Activated gamma-delta T cell (primary cell): ENCODE results near the gene KIF2C.
"Not testable (repeated sequence)": the region's sequence is repeated elsewhere in the genome, so short reads cannot be mapped to it uniquely, and the experiment has no call there.

Experiments used
- DNase-seq: peaks from one replicate; lab custom pipeline; 2025; lab: John Stamatoyannopoulos, UW
- total RNA-seq, 2 donors: gene quantifications; one replicate each; lab custom pipeline; 2026; lab: John Stamatoyannopoulos, UW

KIF2C gene
- total RNA-seq, result 1.5 to 3.1 reads per million in 2 donors

DNA sequence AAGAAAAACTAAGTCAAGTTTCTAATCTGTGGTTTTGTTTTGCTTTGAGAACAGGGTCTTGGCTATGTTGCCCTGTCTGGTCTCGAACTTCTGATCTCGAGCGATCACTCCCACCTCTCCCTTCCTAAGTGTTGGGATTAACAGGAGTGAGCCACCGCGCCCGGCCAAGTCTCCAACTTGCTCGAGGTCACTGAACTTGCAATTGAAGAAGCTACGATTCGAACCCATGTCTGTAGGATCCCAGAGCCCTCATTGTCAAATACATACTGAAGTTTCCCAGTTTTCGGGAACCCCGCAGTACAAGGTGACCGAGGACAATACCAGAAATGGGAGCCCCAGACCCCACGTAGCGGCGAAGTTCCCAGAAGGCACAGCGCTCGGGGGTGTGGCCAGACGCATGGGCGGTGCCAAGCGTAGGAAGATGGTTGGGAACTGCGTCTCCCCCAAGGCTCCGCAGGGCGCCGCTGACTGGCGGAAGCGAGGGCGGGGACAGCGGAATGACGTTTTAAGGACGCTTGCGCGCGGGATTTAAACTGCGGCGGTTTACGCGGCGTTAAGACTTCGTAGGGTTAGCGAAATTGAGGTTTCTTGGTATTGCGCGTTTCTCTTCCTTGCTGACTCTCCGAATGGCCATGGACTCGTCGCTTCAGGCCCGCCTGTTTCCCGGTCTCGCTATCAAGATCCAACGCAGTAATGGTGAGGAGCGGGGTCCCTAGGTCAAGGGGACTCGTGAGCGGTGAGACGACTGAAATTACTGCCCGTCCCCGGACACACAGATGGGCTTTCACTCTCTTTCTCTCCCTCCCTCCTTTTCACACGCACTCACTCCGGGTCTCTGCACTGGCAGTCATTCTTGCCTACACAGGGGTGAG lies at the start of gene KIF2C:
Gene KIF2C, plus strand, starts transcription at position 531 of the 872 bp plus-strand sequence. Its CDS starts 96 bp downstream, at position 627.
- DNase-seq, result peak; percentile 86

DNA sequence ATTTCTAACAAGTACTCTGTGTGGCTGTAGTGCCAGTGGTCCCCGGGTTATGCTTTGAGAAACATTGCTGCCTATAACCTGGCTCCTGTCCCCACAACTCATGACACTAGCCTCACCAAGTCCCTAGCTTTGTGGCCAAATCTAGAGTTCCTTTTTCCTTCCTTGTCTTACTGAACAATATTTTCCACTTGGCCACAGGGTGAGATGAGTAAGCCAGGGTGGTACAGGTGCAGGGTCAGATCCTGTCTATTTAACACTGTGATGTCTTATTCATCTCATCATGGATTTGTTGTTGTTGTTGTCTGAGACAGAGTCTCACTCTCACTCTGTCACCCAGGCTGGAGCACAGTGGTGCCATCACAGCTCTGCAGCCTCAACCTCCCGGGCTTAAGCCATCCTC lies 46.5 kb upstream of the KIF2C start:
- DNase-seq, result no peak

DNA sequence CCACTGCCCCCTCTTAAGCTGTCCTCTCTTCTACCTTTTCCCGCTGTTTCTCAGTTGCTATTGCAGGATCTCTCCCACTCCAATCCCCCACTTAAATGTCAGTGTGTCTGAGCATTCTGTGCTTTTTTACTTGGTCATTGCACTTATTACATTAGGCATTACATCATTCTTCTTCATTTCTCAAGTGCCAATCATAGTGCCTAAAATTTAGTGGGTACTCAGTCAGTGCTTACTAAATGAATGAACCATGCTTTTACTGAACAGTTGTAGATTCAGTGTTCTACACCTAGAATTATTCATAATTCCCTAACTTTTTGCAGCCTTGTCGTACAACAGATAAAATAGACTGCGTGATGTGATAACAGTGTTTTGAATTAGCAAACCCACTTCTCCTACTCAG lies 45.7 kb upstream of the KIF2C start:
- DNase-seq, result no peak

DNA sequence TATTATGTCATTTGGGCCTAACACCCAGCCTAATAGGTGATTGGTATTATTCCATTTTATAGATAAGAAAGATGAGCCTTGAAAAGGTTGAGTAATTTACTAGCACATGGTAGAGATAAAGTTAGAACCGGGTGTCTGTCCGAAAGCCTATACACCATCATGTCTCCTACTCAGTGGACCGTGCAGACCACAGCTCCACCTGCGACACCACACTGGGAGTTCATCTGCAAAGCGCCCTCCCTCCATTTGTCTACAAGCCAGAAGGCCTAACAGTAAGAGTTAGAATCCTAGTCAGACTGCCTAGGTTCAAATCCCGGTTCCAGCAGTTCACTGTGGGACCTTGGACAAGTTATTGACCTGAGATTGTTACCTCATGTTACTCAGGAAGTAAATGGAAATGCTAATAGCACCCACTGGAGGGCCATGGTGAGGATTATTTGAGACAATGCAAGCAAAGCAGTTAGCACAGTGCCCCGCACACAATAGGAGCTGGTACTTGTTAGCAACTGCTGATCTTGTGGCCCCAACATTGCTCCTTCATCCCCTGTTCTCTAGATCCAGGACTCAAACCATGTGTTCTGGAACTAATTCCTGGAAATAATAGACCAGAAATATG lies 44.7 kb upstream of the KIF2C start:
- DNase-seq, result no peak

DNA sequence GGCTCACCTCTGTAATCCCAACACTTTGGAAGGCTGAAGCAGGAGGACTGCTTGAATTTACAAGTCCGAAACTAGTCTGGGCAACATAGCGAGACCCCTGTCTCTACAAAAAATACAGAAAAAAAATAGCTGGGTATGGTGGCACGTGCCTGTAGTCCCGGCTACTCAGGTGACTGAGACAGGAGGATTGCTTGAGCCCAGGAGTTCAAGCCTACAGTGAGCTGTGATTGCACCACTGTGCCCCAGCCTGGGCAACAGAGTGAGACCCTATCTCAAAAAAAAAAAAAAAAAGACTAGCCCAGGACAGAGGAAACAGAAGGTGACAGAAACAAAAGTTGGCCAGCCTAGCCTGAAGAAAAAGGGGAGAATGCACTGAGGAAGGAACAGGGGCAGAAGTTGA lies 44.0 kb upstream of the KIF2C start:
- DNase-seq, result no peak

DNA sequence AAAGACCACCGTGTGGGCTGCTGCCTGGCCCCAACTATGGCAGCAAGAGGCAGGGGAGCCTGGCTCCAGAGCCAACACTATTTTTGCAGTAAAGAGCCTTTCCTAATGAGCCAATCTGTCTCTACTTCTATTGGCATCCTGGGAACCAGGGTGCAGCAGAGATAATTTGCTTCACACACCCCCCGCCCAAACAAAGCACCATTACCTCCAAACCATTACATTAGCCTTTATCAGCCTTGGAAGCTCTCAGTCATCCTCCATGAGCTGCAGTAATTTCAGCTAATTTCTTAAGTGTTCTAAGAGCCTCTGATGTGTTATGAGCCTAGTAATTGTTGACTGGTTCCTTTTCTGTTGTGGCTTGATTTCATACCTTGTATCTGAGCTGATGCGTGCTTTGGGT lies 43.5 kb upstream of the KIF2C start:
- no peak for DNase-seq

DNA sequence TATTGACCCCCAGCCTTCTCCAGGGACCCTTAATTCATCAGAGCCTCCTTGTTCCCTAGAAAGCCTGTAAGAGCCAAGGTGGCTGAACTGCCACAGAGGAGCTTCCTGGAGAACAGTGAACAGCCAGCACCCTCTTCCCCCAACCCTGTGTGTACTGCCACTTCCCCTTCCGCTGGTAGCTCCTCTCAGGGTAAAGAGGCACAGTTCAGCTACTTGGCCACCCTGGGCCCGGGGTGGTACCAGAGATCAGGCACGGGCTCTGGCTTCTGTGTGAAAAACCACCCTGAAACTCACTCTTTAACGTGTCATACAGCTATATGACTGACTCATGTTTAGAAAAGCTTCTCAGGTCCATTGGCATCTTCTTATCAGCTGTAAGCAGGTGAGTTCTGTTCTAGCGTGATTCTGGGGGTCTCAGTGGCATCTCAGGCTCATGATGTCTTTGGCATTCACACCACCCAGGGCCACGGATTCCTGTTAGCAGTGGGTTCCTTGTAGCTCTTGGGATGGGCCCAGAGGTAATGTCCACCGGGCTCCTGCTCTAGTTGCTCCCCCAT lies 42.8 kb upstream of the KIF2C start:
- no peak for DNase-seq

DNA sequence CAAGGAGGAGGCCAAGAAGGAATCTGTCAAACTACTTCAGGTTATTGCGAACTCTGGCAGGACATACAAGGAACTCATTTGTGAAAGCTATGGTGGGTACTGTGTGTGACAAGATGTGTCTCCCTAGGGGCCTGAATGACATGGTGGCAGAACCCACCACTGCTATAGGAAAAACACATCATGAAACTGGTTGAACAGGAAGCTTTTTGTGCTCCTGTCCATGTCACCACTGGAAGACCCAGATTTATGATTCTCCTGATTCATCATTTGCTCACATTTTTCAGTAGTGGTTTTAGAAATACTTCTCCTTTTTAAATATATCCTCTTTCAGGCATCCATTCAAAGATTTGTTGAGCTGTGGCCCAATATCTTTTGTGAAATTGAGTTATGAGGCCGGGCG lies 41.5 kb upstream of the KIF2C start:
- DNase-seq, result no peak

DNA sequence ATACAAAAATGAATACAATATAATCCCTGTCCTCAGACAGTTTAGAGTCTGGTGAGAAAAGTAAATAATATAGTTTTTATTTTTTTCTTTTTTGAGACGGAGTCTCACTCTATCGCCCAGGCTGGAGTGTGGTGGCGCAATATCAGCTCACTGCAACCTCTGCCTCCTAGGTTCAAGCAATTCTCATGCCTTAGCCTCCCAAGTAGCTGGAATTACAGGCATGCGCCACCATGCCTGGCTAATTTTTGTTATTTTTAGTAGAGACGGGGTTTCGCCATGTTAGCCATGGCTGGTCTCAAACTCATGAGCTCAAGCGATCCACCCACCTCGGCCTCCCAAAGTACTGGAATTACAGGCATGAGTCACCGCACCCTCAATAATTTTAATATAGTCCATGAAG lies 40.3 kb upstream of the KIF2C start:
- not testable (repeated sequence) for DNase-seq

DNA sequence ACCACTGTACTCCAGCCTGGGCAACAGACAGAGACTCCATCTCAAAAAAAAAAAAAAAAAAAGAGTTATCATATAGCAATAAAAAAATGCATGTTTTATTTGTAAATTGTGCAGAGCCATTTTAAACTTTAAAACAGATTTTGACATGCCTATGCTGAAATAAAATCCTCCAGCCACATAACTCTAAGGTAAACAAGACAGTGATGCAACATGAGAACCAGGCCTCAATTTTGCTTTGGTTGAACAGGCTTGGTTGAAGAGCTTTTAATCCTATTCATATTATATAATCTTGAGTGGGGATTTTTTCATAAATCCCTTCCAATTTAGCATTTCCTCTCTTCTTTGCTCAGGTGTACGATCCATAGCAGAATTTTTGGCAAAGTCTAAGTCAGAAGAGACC lies 39.1 kb upstream of the KIF2C start:
- no peak for DNase-seq

DNA sequence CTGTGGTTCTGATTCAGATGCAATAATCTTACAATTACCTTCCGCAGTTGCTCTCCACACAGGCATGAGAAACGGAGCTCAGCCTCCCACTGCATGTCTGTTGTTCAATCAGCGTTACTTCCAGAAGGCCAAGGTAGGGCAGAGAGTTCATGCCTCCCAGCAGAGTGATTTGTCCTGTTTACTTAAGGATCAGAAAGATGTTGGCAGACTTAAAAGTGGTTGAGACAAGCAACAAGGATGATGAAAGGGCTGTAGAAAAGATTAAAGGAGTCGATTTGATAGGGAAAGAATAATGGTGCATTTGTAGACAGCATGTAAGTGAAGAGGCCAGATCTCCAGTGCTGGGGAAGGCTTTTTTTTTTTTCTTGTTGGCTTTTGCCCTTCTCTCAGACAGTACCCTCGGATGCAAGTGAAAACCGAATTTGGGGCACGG lies 38.5 kb upstream of the KIF2C start:
- no peak for DNase-seq

DNA sequence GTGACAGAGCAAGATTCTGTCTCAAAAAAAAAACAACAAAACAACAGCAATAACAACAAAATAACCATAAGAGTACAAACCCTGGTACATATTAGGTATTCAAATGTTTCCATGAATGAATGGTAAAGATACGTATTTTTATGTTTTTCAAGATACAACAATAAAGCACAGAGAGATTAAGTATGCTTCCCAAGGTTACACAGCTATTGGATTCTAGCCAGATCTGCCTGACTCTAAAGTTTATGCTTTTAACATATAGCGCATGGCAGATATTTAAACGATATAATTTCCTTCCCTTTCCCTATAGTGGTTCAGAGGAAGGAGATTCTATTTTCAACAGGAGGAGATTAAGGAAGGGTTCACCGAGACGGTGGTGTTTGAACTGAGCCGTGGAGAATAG lies 34.2 kb upstream of the KIF2C start:
- no peak for DNase-seq

DNA sequence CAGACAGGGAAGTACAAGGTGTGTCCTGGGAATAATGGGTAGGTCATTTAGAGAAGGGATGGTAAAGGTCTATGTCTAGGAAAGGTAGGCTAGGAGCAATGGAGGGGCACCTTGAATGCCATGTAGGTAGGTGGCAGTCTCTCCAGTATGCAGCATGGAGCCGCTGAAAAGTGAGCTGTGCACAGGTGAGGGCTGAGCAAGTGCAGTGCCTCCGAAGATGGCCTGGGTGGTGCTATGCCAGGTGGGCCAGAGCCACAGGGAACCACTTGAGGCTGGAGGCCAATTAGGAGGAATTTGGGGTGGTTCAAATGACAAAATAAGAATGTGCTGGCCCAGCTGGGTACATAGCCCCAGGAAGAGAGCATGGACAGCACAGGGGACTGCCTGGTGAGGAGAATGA lies 33.7 kb upstream of the KIF2C start:
- no peak for DNase-seq

DNA sequence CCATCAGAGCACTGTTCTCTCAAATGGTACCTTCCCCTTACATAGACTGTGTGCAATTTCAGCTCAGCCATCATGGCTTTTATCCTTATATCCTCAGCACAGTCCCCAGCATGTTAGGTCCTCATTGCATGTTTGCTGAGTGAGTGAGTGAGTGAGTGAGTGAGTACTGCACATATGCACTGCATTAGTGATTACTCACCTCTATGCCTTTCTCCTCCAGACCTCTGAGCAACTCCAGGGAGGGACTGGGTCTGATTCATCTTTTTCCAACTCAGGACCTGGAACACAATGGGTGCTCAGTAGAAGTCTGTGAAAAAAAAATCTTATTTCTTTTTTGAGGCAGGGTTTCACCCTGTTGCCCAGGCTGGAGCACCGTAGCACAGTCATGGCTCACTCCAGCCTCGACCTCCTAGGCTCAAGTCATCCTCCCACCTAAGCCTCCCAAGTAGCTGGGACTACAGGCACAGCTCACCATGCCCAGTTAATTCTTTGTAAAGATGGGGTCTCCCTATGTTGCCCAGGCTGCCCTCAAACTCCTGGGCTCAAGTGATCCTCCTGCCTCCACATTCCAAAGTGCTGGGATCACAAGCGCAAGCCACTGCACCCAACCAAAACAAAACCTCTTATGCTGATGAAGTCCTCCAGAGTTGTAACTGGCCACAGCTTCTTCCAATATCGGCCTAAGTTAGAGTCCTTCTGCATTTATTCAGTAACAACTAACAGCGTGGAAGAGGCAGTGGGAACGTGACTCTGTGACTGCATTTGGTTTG lies 32.3 kb upstream of the KIF2C start:
- no peak for DNase-seq

DNA sequence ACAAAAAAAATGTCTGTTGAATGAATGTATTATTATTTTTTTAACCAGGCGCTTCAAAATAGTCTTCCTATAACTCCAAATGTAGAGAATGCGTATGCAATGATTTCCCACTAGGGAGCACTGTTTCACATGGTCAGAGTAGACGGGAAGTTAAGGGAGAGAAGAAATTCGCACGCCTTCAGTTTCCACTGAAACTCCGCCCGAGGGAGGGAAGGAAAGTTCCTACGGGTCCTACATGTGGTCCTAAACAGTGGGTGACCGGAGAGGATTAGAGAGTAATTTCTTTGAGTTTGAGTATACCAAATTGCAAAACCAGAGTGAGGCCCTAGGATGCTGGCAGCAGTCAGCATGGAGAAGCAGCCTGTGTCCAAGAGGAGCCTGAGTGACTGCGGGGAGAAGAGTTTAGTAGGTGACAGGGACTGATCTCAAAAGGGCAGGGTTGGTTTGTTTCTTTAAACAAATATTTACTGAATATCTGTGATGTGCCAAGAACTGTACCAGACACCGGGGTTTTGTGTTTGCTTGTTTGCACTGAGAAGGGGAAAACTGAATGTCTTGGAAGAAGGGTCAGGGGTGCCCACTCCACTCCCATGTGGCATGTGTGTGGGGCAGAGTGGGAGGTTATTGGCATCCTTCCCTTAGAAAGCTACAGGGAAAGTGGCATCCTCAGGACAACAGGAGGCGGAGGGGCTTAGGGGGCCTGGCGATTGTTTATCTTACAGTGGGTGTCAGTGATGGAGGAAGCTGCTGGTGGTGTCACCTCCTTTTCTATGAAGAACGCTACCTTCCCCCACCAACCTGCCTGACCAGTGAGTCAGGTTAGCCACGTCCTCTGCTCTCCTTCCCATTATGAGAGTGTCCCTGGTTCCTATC lies 31.4 kb upstream of the KIF2C start:
- DNase-seq, result no peak

DNA sequence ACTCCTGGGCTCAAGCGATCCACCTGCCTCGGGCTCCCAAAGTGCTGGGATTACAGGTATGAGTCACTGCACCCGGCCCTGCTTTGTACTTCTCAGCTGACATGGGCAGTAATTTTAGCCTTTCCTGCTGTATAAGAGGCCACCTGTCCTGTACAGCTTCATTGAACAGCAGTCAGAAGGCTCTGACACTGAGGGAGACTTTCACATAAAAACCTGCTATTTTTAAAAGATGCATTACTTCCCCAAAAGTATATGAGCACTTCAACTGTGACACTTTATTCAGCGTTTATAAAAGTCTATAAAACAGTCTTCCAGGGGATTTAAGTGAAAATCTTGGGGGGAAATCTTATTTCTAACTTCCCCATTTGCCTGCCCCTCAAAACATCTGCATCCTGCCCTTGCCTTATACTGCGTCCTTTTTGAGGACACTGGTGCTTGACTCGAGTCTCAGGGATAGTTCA lies 26.3 kb upstream of the KIF2C start:
- DNase-seq, result no peak

DNA sequence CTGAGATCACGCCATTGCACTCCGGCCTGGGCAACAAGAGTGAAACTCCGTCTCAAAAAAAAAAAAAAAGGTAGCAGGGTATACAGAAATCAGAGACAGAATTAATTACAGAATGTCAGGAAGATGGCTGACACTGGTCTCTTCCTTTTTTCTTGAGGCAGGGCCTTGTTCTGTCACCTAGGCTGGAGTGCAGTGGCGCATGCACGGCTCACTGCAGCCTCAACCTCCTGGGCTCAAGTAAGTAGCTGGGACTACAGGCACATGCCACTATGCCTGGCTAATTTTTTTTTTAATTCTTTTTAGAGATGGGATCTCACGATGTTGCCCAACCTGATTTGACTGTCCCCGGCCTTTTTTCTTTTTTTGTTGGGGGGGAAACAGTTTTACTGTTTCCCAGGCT lies 25.1 kb upstream of the KIF2C start:
- DNase-seq, result no peak

DNA sequence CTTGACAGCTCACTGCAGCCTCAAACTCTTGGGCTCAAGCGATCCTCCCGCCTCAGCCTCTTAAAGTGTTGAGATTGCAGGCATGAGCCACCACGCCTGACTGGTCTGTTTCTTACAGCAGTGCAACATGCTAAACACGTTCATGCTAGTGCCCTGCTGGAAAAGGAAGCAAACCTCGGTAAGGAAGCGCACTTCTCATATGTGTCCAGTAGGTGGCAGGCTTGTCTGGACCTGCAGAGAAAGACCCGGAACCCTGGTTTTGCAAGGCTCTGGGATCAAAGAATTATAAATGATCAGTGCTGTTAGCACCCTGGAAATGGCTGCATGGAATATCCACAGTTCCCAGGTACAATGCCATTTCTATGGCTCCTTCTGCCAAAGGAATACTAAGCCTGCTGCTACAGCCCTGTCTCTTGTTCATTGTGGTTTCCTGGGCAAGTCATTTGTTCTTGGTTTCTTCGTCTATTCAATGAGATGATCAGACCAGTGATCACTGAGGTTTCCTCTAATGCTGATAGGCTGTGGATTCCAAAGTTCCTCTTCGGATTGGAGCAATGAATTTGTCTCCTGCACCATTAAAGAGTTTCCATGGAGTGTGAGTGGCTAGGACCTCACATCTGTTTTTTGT lies 24.6 kb upstream of the KIF2C start:
- DNase-seq, result no peak

DNA sequence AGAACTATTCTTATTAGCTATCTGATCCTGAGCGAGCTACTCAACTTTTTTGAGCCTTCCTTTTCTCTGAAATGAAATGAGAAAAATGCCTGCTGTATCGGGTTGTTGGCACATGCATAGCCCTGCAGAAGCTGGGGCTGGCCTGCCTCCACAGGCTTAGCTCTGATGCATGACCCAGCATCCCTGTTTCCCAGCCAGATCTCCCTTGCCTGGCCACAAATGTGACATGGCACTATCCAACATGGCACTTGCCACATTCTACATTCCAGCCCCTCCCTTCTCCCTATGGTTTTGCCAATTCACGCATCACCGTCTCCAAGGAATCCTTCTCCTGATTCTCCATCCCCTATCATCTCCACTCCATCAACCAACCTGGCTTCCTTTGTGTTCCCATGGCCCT lies 22.5 kb upstream of the KIF2C start:
- DNase-seq, result no peak

DNA sequence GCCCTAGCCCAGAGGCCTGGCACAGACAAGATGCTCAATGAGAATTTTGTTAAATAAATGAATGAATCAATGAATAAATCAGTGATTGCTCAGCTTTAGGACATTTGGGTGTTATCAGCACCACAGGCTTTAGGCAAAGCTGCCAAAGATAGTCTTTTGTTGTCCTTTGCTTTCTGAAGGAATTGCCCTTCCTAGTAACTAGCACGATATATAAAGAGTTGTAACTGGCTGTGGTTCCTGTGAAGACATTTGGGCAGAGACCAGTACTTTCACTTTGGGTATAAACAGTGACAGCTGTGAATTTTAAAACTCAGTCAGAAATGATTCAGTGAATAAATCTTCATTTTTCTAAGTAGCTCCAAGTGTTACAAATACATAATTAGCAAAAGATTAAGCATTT lies 22.0 kb upstream of the KIF2C start:
- no peak for DNase-seq

DNA sequence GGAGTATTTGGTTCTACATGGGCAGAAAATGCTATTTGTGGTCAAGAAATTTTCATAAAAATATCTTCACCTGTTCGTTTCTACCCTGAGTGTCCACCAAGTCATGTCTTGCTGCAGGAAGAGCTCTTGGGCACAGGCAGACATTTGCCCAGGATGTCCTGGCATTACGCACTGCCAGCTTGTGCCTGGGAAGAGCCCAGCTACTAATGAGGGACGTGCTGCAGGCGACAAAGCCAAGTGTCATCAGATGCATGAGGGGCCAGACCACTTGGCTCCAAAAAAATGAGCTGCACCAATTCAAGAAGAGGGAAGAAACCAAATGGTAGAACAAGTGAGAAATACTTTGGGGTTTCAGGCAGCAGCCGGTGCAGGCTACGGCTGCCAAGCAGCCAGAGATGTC lies 21.5 kb upstream of the KIF2C start:
- no peak for DNase-seq
